D721Med (cell line): ENCODE data around the gene SCYGR1.
"Not testable (repeated sequence)": the region's sequence is repeated elsewhere in the genome, so short reads cannot be mapped to it uniquely, and the experiment has no call there.

Experiments used
- DNase-seq: peaks from one replicate; pipeline ENCODE4 v3.0.0; 2011; ENCODE audit warnings: low spot score; ENCODE audit not compliant: insufficient read length
- FAIRE-seq: peaks from 2 replicates; lab custom pipeline; 2011; peaks lifted over from hg19 to GRCh38; lab: Jason Lieb, UNC
- CTCF ChIP-seq: IDR thresholded peaks from 2 replicates; pipeline ENCODE4 v1.5.1; 2012; ENCODE audit warnings: mild to moderate bottlenecking, control low read depth; ENCODE audit not compliant: insufficient read depth; ENCODE audit errors: missing control alignments

The SCYGR1 gene

GRCh38 chr2:227370791-227371312 lies 16.9 kb downstream of the SCYGR1 start:
- no peak for TF ChIP-seq CTCF
- FAIRE-seq (no peak), DNase-seq (no peak)

DNA sequence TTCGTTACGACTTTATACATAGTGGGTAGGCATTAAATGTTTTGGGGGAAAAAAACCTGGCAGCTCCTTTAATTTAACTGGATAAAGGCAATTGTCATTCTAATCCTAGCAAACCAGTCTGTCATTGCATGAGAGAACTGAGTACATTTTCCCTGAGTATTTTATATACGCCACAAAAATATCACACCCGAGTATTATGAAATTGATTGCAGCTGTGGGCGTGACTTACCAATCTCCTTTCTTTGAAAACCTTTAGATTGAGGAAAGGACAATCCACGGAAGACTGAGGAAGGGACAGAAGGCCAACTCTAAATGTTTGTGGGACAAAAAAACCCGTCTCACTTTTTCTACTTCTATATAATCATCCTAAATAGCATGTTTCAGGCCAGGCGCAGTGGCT lies 17.7 kb downstream of the SCYGR1 start:
- DNase-seq (no peak), FAIRE-seq (no peak)
- TF ChIP-seq CTCF, result no peak

GRCh38 chr2:227368574-227368973 lies 19.2 kb downstream of the SCYGR1 start:
- FAIRE-seq (no peak), DNase-seq (no peak)
- TF ChIP-seq CTCF, result no peak

GRCh38 chr2:227367427-227367795 lies 20.3 kb downstream of the SCYGR1 start:
- no peak for TF ChIP-seq CTCF
- FAIRE-seq, result no peak

DNA sequence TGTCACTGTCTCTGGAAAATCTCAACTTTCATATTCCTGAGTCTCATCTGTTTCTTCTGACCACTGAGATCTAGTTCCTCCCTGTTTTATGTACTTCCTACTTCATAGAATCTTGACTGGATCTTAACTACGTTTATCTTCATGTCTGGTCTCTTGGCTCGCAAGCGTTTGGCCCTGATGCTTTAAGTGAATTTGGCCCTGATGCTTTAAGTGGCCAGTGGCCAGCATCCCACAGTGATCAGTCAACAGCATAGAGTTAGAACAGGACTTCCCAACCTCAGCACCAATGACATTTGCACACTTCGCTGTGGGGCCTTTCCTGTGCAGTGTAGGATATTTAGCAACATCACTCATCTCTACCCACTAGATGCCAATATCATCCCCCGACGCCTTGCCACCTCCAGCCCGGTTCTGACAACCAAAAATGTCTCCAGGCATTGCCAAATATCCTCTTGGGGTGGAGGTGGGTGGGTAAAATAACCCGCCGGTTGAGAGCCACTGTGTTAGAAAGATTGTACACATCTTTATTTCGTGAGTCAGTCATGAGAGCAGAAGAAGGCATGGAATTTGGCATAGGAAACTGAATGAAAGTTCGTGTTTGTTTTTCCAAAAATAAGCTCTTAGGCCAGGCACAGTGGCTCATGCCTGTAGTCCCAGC lies 20.9 kb downstream of the SCYGR1 start:
- FAIRE-seq (no peak), DNase-seq (no peak)
- no peak for TF ChIP-seq CTCF

More at GRCh38 chr2:227367427-227367795, 20.3 kb downstream of the SCYGR1 start:
- no peak for DNase-seq

GRCh38 chr2:227365833-227366232 lies 21.9 kb downstream of the SCYGR1 start:
- DNase-seq, result no peak
- no peak for FAIRE-seq
- TF ChIP-seq CTCF, result no peak

DNA sequence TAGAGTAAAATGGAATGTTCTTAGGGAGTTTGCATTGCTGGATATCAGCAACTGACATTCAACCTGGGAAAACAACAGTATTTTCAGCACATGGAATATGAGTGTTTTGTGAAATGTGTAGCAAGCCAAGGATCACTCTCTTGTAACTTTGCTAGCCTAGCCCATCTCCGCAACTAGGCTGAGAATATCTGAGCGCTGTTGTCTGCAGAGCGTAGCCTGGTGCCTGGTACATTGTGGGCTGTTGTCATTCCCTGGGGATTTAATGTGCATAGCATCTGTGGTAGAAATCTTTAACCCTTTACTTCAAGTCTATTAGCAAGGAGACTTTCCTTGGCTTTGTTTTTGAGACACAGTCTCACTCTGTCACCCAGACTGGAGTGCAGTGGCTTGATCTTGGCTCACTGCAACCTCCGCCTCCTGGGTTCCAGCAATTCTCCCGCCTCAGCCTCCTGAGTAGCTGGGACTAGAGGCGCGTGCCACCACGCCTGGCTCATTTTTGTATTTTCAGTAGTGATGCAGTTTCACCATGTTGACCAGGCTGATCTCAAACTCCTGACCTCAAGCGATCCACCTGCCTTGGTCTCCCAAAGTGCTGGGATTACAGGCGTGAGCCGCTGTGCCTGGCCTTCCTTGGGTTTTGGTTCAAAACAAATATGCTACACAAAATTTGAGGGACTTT lies 23.0 kb downstream of the SCYGR1 start:
- DNase-seq, FAIRE-seq: not testable (repeated sequence)
